Skeletal muscle tissue (tissue), 4 donors: ENCODE results near the gene RPS6KL1. TPM values are rescaled to one million over a fixed set of nuclear protein-coding genes. Genes with fewer than 3 reads are reported as not detected.

Source experiments
- H3K27ac ChIP-seq: one replicate; pipeline ENCODE4 v1.7.0; 2013; ENCODE audit warnings: mild to moderate bottlenecking, low read depth, low read length, inconsistent platforms
- H3K27me3 ChIP-seq, 3 donors: one replicate each; pipeline ENCODE4 v1.7.0; 2013; ENCODE audit warnings: low read length in 3 of 3; ENCODE audit not compliant: control insufficient read depth in 3 of 3, insufficient read depth in 3 of 3
- H3K36me3 ChIP-seq, 3 donors: one replicate each; pipeline ENCODE4 v1.7.0; 2013; ENCODE audit warnings: low read length in 3 of 3; ENCODE audit not compliant: control insufficient read depth in 3 of 3, insufficient read depth in 3 of 3
- H3K4me1 ChIP-seq, 3 donors: one replicate each; pipeline ENCODE4 v1.7.0; 2013; ENCODE audit warnings: low read length in 3 of 3, mild to moderate bottlenecking in 3 of 3; ENCODE audit not compliant: control insufficient read depth in 3 of 3, insufficient read depth in 3 of 3
- H3K4me3 ChIP-seq, 3 donors: one replicate each; pipeline ENCODE4 v1.7.0; 2013; ENCODE audit warnings: low read length in 3 of 3
- H3K9ac ChIP-seq, 3 donors: one replicate each; pipeline ENCODE4 v1.7.0; 2013; ENCODE audit warnings: low read length in 3 of 3, mild to moderate bottlenecking in 3 of 3, moderate library complexity in 2 of 3, low read depth in 1 of 3
- H3K9me3 ChIP-seq, 3 donors: one replicate each; pipeline ENCODE4 v1.7.0; 2013; ENCODE audit warnings: low read length in 3 of 3; ENCODE audit not compliant: control insufficient read depth in 3 of 3
- total RNA-seq: library from RNA; depleted of rRNA; stranded (reverse); fragments of >200 nt; gene quantifications from one replicate; pipeline ENCODE4 v1.2.3, GENCODE V29; 2014
- donor health status: Osteomylitis.

RPS6KL1 gene
- total RNA-seq, 1 donor from 2014 or later = 3.1 TPM

DNA sequence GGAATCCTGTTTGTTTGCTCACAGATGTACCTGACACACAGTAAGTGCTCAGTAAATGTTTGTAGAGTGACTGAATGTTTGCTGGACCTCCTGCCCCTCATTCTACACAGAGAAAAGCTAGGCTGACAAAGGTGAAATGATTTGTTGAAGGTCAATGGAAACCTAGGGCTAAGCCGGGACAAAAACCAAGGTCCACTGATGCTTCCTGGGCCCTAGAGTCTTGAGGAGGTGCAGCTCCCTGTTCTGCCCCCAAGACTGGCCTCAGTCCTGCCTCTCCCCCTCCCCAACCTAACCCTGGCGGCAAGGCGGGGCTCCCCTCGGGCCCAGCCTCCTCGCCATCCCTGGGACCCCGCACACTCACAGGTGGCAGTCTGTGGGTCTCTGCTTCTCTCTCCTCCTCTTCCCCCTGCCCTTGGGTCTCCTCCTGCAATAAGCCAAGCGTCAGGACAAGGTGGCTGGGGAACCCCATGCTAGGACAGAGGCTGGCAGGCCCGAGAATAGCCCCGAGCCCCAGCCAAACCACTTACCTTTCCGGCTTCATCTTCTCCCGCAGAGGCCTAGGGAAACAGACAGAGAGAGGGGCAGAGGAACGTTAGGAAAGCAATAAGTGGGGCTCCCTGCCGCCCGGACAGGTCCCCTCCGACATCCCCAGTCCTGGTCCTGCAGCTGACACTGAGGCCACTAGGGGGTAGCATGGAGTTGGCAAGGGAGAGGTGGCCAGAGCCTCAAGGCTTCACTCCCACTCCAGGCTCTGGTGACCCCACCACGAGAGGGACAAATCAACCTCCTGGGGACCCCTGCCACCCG, 23.0 kb upstream of the RPS6KL1 start:
- no peak overlapping the region for H3K4me3 ChIP-seq
- peaks cover 24 to 33% (median 31%) of the 10 kb centered on the region in 3 donors for H3K4me1 ChIP-seq

GRCh38 chr14:74945261-74945851, 22.3 kb upstream of the RPS6KL1 start:
- Histone ChIP-seq H3K4me1 (peaks cover 30 to 36% (median 34%) of the 10 kb centered on the region in 3 donors), H3K27ac (no peak overlapping the region)

More for the DNA sequence above, 23.0 kb upstream of the RPS6KL1 start:
- H3K36me3 ChIP-seq = peaks cover 0 to 3% (median 0%) of the 10 kb centered on the region in 3 donors
- peak overlapping the region in 1 of 3 donors; percentile 50 for H3K9ac ChIP-seq
- peak overlapping the region; percentile 31 for H3K27ac ChIP-seq
- no peaks in the 10 kb centered on the region for H3K9me3 ChIP-seq
- no peaks in the 10 kb centered on the region for H3K27me3 ChIP-seq

DNA sequence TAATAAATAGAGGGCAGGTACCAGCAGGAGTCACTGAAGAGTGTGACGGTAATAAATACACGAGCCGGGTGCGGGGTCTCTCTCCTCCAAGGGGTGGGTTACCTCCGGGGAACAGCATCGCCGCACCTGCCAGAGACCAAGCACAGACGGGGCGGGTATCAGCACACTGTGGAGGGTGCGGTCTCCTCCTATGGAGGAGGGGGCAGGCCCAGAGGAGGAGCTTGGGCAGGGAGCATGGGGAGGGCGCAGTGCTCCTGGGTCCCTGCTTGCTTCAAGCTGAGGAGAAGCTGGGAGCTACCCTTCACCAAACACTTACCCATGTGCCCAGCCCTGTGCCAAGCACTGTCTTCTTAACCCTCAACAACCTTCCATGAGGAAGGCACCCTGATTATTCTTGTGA, 19.5 kb upstream of the RPS6KL1 start:
- peak overlapping the region; percentile 86 for H3K27ac ChIP-seq
- no peaks in the 10 kb centered on the region for H3K27me3 ChIP-seq
- peak overlapping the region in 2 of 3 donors; percentile 33 to 43 for H3K9ac ChIP-seq
- peaks cover 0 to 3% (median 0%) of the 10 kb centered on the region in 3 donors for H3K36me3 ChIP-seq
- no peaks in the 10 kb centered on the region for H3K9me3 ChIP-seq
- H3K4me1 ChIP-seq = peaks cover 47 to 52% (median 52%) of the 10 kb centered on the region in 3 donors
- H3K4me3 ChIP-seq = no peak overlapping the region

More at GRCh38 chr14:74945261-74945851, 22.3 kb upstream of the RPS6KL1 start:
- no peaks in the 10 kb centered on the region for H3K9me3 ChIP-seq
- H3K4me3 ChIP-seq = no peak overlapping the region
- no peaks in the 10 kb centered on the region for H3K27me3 ChIP-seq
- peaks cover 0 to 3% (median 0%) of the 10 kb centered on the region in 3 donors for H3K36me3 ChIP-seq
- no peak overlapping the region for H3K9ac ChIP-seq

DNA sequence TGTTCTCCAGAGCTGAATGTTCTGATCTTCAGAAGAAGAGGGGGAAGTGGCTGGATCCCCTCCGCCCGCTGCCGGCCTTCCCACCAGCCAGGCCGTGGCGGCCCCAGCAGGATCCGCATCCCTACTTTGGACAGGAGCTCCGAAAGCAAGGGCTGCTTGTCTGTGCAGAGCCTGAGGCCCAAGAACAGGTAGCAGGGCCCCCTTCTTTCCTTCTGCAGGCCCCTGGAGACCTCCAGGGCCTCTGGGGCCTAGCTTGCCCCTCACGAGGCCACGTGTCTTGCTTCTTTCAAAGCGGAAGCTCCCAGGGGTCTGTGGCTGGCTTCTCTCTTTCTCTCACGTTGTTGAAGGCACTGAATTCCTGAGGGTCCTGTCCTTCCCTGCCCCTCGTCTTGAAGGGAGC, 19.1 kb upstream of the RPS6KL1 start:
- Histone ChIP-seq H3K36me3 (peaks cover 0 to 3% (median 0%) of the 10 kb centered on the region in 3 donors), H3K27me3 (no peaks in the 10 kb centered on the region), H3K4me3 (no peak overlapping the region), H3K4me1 (peaks cover 46 to 52% (median 52%) of the 10 kb centered on the region in 3 donors), H3K27ac (peak overlapping the region; percentile 86), H3K9ac (peak overlapping the region; percentile 24 to 43 (median 33)), H3K9me3 (no peaks in the 10 kb centered on the region)

DNA sequence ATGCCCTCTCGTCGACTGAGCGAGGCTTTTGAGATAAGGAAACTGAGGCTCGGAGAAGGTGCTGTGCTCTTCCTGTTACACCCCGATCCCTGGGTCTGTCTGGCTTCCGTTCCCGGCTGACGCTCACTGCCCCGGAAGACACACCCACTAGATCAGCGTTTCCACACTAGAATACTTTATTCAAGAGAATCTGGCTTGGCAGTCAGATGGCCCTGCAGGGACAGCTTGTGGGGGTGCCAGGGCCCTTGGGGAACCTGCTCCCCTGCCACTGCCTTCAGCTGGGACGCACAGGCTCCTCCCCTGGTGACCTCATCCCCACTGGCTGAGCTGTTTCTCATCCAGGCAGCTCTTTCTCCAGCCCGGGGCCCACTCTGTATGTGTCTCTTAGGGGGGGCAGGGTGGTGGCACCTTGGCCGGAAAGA, 18.6 kb upstream of the RPS6KL1 start:
- H3K4me1 ChIP-seq = peaks cover 42 to 49% (median 47%) of the 10 kb centered on the region in 3 donors
- H3K36me3 ChIP-seq = peaks cover 0 to 3% (median 0%) of the 10 kb centered on the region in 3 donors
- H3K4me3 ChIP-seq = peak overlapping the region in 1 of 3 donors; percentile 2
- no peaks in the 10 kb centered on the region for H3K27me3 ChIP-seq
- H3K9me3 ChIP-seq = no peaks in the 10 kb centered on the region
- peak overlapping the region; percentile 86 for H3K27ac ChIP-seq
- H3K9ac ChIP-seq = peak overlapping the region; percentile 2 to 33 (median 24)

DNA sequence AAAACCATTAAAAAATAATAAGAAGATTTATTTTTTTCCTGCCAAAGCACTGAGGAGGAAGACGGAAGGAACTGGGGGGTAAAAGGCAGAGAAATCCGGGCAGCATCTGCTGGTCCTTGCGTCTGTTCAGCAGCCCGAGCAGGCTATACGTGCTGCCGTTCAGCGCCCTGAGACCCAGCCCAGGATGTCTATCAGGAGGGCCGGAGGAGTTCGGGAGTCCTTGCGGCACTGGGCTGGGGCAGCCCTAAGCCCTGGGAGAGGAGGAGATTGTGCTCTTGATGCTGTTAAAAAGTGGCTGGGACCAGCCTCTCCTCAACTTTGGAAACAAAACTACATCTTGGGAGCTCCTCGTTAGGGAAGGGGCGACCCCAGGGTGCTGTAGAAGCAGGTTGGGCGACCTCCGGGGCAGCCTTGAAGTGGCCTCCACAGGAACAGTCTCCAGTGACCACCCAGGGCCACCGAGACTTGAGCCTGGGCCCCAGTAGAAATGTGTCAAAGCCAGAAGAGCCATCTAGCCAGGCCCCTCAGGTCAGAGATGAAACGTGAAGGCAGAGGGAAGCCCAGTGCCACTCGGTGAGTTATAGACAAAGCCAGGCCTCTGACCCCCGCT, 18.0 kb upstream of the RPS6KL1 start:
- Histone ChIP-seq H3K9ac (peak overlapping the region in 2 of 3 donors; percentile 28 to 43), H3K27ac (peak overlapping the region; percentile 86), H3K36me3 (peaks cover 0 to 3% (median 0%) of the 10 kb centered on the region in 3 donors), H3K4me3 (no peak overlapping the region), H3K27me3 (no peaks in the 10 kb centered on the region), H3K4me1 (peaks cover 37 to 42% (median 42%) of the 10 kb centered on the region in 3 donors), H3K9me3 (no peaks in the 10 kb centered on the region)

DNA sequence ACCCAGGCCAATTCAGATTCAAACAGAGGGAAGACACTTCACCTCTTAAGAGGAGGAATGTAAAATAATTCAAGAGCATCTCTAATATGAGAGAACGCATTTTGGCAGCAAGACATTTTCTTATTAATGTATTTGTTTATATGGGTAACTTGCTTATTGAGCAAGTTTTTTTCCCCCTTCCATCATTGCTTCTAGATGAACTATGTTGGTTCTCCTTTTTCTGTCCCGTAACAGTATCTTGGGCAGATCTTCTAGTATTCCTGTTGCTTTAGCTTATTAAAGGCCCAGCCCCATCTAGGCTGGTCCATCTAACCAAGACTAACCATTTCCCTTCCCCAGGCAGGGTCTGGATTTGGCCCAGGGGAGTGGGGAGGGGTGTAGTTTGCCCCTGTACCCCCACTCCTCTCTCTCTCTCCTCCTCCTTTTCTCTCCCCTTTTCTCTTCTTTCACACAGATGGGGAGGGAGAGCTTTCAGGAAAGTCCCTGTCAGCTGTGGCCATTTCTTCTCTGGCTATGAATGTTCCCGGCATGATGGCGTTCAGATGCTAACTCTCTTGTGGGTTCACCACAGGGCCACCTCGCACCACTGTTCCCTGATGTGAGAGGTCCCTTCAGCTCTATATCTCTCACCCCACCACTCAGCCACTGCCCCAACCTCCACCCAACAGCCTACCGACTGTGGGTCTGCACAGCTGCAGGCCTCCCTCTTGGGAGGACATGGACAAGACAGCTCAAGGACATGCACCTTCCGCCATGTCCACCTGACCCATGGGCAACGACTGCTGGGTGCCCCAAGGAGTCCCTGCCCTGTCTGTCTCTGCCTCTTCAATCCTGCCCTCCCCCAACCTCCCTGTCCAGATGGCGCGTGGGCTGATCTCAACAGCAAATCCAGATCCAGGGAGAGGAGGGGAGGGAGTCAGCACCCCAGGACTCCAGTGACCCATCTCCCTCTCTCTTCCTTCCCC, 15.8 kb upstream of the RPS6KL1 start:
- H3K4me3 ChIP-seq = peak overlapping the region; percentile 3 to 35 (median 11)
- H3K27me3 ChIP-seq = no peaks in the 10 kb centered on the region
- no peaks in the 10 kb centered on the region for H3K36me3 ChIP-seq
- peak overlapping the region in 2 of 3 donors; percentile 43 to 74 for H3K9ac ChIP-seq
- peaks cover 54 to 58% (median 58%) of the 10 kb centered on the region in 3 donors for H3K4me1 ChIP-seq
- no peaks in the 10 kb centered on the region for H3K9me3 ChIP-seq
- peak overlapping the region; percentile 86 for H3K27ac ChIP-seq

GRCh38 chr14:74937171-74937570, 14.1 kb upstream of the RPS6KL1 start:
- no peaks in the 10 kb centered on the region for H3K9me3 ChIP-seq
- H3K36me3 ChIP-seq = no peaks in the 10 kb centered on the region
- no peak overlapping the region for H3K27ac ChIP-seq
- H3K9ac ChIP-seq = no peak overlapping the region
- peaks cover 56 to 64% (median 61%) of the 10 kb centered on the region in 3 donors for H3K4me1 ChIP-seq
- H3K27me3 ChIP-seq = no peaks in the 10 kb centered on the region
- H3K4me3 ChIP-seq = no peak overlapping the region

GRCh38 chr14:74936731-74937130, 13.7 kb upstream of the RPS6KL1 start:
- H3K36me3 ChIP-seq = no peaks in the 10 kb centered on the region
- H3K4me3 ChIP-seq = no peak overlapping the region
- peaks cover 52 to 60% (median 60%) of the 10 kb centered on the region in 3 donors for H3K4me1 ChIP-seq
- no peak overlapping the region for H3K27ac ChIP-seq
- H3K9ac ChIP-seq = no peak overlapping the region
- H3K27me3 ChIP-seq = no peaks in the 10 kb centered on the region
- no peaks in the 10 kb centered on the region for H3K9me3 ChIP-seq
